ENCODE measurements around the gene C16orf96.

C16orf96 gene

DNA sequence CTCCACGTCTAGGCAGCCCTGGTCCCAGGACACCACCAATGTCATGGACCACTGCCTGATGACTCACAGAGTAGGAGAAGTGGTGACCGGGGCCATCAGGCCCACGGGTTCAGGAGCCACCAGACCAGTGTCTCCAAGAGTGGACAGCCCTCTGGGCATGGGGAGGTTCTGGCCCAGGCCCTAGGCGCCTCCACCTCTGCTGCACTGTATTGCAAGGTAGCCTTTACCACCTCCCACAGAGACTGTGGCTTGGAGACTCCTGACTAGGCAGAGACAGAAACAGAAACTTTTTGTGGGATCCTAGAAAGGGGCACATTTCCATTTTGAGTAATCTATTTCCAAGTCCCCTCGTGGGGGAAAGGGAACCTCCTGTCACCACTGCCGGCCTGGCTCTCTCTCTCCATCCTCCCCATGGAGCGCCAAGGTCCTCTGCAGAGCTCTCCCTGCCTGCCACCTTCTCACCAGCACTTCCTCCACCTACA lies 20.5 kb upstream of the C16orf96 start:
- Mint-ChIP-seq H3K27ac (no peak overlapping the region), H3K27me3 (peaks cover 2% of the 10 kb centered on the region), H3K4me3 (no peak overlapping the region), H3K4me1 (peaks cover 29% of the 10 kb centered on the region), H3K9me3 (peaks cover 4% of the 10 kb centered on the region), H3K36me3 (peaks cover 18% of the 10 kb centered on the region)
- ATAC-seq (ENCODE audit: low read depth), result no peak
- no peak for DNase-seq (ENCODE audit: low spot score in 2 of 2)

DNA sequence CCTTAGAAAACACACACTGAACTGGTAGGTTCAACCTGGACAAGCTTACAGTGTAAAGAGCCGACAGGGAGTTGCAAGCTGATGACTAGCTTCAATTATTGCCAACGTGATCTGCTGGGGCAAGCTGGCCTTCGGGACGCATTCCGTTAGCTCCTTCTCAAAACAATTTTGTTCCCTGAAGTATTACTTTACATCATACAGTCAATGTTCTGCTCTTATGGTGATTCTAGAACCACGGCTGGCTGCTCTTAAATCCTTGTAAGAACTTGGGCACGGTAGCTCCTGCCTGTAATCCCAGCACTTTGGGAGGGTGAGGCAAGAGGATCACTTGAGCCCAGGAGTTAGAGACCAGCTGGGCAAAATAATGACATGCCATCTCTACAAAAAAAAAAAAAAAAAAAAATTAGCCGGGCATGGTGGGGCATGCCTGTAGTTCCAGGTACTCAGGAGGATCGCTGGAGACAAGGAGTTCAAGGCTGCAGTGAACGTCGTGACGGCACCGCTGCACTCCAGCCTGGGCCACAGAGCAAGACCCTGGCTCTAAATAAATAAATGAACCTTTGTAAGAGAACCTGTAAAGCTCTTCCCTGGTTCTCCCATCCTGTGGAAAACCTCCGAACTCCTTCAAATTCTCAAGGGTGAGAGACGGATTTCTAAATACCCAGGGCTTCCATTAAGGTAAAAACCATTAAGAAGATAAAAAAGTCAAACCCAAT lies 19.6 kb upstream of the C16orf96 start:
- no peak for DNase-seq (ENCODE audit: low spot score in 2 of 2)
- Mint-ChIP-seq H3K27me3 (peaks cover 2% of the 10 kb centered on the region), H3K36me3 (peaks cover 17% of the 10 kb centered on the region), H3K27ac (peak overlapping the region; percentile 30), H3K9me3 (peaks cover 4% of the 10 kb centered on the region), H3K4me1 (peaks cover 29% of the 10 kb centered on the region), H3K4me3 (peak overlapping the region; percentile 72)
- ATAC-seq (ENCODE audit: low read depth), result no peak

DNA sequence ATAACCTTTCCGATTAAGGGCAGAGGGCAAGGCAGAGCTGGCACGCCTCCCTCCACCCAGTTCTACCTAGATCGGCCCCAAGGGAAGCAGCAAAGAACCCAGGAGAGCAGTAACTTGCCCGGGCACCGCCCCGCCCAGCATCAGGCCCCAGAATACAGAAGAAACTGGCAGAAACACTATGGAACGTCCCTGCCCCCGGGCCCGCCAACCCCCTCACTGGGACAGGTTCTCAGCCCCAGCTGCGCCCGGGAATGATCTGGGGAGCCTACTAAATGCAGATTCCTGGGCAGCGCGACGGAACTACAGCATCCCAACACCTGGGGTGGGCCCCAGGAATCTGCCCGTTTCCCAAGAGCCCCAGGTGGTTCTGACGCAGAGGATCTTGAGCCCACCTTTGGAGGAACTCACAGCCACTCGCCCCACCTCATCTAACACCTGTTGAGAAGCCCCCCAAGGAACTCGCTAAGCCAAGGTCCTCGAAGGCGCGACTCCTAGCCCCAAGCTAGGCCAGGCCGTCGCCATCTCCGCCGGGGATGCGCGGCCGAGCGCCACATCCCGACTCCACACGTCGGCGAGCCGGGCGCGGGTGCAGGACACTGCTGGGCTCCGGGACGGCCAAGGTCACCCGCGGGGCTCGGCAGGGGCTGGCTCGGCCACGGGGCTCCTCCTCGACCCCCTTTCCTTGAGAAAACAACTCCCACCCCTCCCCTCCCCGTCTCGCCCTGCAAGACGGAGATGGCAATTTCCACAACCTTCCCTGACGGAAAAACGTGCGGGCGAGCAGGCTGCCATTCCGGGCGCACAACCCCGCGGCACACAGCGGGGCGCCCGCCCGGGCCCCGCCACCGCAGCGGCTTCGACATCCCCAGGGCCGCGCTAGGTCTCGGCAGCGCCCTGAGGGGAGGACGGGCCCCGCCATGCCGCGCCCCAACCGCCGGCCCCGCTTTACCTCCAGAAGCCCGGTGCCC lies 18.5 kb upstream of the C16orf96 start:
- H3K9me3 Mint-ChIP-seq, result peaks cover 4% of the 10 kb centered on the region
- DNase-seq (ENCODE audit: low spot score in 2 of 2) (no peak), ATAC-seq (ENCODE audit: low read depth) (peak; percentile 42)
- peaks cover 12% of the 10 kb centered on the region for H3K36me3 Mint-ChIP-seq
- H3K4me1 Mint-ChIP-seq, result peaks cover 25% of the 10 kb centered on the region
- peak overlapping the region; percentile 72 for H3K4me3 Mint-ChIP-seq
- peak overlapping the region; percentile 30 for H3K27ac Mint-ChIP-seq
- peaks cover 2% of the 10 kb centered on the region for H3K27me3 Mint-ChIP-seq

DNA sequence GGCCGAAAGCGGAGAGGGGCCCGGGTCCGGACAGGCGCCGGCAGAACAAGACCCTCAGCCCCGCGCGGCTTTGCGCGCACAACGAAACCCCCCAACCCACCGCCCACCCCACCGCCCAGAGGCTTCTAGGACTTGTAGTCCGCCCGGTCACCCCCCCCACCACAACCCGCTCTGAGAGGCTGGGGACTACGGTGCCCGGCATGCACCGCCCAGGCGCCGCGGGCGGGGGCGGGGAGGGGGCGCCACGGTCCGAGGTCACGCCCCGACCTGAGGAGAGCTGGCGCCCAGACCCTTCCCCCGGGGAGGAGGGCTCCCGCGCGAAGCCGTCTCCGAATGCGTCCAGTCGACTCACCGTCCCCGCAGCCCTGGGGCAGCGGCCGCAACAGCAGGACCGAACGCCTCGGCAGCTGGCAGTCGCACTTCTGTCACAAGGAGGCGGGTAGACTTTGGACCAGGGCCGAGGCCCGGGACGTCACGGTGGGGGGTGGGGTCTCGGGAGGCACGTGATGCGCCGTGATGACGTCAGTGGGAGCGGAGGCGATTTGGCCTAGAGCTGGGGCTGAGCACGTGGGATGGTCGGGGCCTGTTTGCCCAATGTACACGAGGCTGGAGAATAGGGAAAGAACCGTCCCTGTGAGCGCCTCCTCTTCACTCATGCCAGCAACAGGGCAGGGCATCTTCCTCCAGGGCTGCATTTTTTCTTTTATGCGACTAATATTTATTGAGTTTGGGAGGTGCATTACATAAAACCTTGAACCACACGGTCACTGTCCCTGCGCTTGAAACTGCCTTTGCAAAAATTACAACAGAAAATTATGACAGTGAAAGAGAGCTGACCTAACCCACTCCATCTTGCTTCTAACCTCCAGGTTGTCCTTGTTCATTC lies 17.5 kb upstream of the C16orf96 start, which contains the start of gene CDIP1:
Gene CDIP1, minus strand, starts transcription at position 424 of the 886 bp plus-strand sequence. CDS start 24,643 bp downstream, outside the sequence.
- H3K4me1 Mint-ChIP-seq, result peaks cover 22% of the 10 kb centered on the region
- ATAC-seq (ENCODE audit: low read depth) (peak; percentile 87), DNase-seq (ENCODE audit: low spot score in 2 of 2) (peak; percentile 92 to 94)
- peaks cover 12% of the 10 kb centered on the region for H3K36me3 Mint-ChIP-seq
- peaks cover 4% of the 10 kb centered on the region for H3K9me3 Mint-ChIP-seq
- H3K27me3 Mint-ChIP-seq, result peaks cover 2% of the 10 kb centered on the region
- peak within 1 kb of the TSS; percentile 72 for H3K4me3 Mint-ChIP-seq
- peak within 1 kb of the TSS; percentile 69 for H3K27ac Mint-ChIP-seq

DNA sequence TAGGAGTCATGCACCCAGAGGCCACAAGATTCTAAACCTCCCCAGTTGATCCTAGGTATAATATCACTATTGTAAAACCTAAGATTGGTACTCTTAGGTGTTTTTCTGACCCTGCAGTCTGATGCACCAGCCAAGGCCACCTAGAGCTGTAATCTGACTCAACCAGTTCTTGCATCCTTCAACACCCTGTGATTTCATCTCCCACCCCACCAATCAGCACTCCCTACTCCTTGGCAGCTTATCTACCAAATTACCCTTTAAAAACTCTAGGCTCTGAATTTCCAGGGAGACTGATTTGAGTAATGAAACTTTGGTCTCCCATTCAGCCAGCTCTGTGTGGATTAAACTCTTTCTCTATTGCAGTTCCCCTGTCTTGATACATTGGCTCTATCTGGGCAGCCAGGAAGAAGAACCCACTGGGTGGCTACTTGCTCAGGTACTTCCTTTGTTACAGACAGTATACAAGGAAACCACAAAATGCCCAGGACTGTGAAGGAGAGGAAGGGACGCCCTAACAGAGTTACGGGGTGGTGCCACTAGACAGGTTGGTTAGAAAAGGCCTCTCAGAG lies 16.3 kb upstream of the C16orf96 start:
- no peak for DNase-seq (ENCODE audit: low spot score in 2 of 2)
- H3K27ac Mint-ChIP-seq, result peak overlapping the region; percentile 67
- peaks cover 4% of the 10 kb centered on the region for H3K9me3 Mint-ChIP-seq
- no peak overlapping the region for H3K4me3 Mint-ChIP-seq
- no peak for ATAC-seq (ENCODE audit: low read depth)
- H3K36me3 Mint-ChIP-seq, result peaks cover 8% of the 10 kb centered on the region
- H3K27me3 Mint-ChIP-seq, result peaks cover 2% of the 10 kb centered on the region
- peaks cover 19% of the 10 kb centered on the region for H3K4me1 Mint-ChIP-seq

DNA sequence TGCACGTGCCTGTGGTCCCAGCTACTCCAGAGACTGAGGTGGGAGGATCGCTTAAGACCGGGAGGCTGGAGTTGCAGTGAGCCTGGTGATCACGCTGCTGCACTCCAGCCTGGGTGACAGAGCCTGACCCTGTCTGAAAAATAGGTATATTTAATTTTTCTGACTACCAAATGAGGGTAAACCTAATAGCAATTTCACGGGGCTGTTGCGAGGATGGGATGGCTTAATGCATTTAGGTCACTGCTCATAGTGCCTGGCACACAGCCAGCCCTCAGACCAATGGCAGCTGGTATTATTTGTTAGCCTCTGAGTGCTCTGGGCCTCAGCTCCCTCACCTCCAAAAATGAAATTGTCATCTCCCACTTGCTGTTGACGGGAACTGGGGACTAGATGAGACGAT lies 11.7 kb upstream of the C16orf96 start:
- H3K27me3 Mint-ChIP-seq, result peaks cover 2% of the 10 kb centered on the region
- H3K27ac Mint-ChIP-seq, result no peak overlapping the region
- ATAC-seq (ENCODE audit: low read depth), result no peak
- DNase-seq (ENCODE audit: low spot score in 2 of 2), result no peak
- peaks cover 4% of the 10 kb centered on the region for H3K36me3 Mint-ChIP-seq
- peaks cover 4% of the 10 kb centered on the region for H3K9me3 Mint-ChIP-seq
- peaks cover 7% of the 10 kb centered on the region for H3K4me1 Mint-ChIP-seq
- no peak overlapping the region for H3K4me3 Mint-ChIP-seq

DNA sequence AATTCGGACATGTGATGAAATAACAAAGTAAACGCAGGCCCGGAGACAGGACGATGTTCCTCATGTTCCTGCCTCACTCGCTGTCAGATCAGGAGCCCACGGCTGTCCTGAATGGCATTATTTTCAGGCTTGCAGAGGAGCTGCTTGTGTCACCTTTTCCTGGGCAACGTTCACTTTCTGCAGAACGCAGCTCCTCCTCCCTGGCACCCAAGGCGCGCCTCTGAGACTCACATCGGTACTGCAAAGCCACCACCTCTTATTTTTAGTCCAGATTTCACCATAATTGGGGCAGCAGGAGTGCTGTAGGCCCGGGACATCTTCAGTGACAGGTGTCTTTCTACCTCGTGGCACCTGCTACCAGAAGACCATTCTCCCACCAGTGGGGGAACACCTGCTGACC lies 8.0 kb upstream of the C16orf96 start:
- H3K27me3 Mint-ChIP-seq, result no peaks in the 10 kb centered on the region
- no peaks in the 10 kb centered on the region for H3K36me3 Mint-ChIP-seq
- DNase-seq (ENCODE audit: low spot score in 2 of 2) (no peak), ATAC-seq (ENCODE audit: low read depth) (no peak)
- peaks cover 9% of the 10 kb centered on the region for H3K4me1 Mint-ChIP-seq
- no peaks in the 10 kb centered on the region for H3K9me3 Mint-ChIP-seq
- no peak overlapping the region for H3K4me3 Mint-ChIP-seq
- no peak overlapping the region for H3K27ac Mint-ChIP-seq

DNA sequence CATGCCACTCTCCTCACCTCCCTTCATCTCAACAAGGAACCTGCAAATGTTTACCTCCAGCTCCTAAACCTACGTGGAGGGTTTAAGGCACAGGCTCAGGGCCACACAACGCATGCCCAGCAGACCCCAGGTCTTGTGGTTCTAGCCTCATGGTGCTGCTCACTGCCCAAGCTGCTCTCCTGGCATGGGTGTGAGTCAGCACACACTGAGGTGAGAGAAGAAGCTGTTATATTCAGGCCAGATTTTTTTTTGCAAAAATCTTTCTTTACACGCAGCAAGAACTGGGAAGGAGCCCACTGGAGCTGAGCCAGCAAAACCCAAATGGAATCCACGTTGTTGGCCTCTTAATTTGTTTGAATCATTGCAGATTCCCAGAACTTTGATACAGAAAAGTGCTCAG lies 5.5 kb upstream of the C16orf96 start:
- Mint-ChIP-seq H3K4me3 (no peak overlapping the region), H3K4me1 (peaks cover 2% of the 10 kb centered on the region), H3K27me3 (peaks cover 2% of the 10 kb centered on the region), H3K9me3 (no peaks in the 10 kb centered on the region), H3K27ac (no peak overlapping the region), H3K36me3 (no peaks in the 10 kb centered on the region)
- DNase-seq (ENCODE audit: low spot score in 2 of 2) (no peak), ATAC-seq (ENCODE audit: low read depth) (no peak)

DNA sequence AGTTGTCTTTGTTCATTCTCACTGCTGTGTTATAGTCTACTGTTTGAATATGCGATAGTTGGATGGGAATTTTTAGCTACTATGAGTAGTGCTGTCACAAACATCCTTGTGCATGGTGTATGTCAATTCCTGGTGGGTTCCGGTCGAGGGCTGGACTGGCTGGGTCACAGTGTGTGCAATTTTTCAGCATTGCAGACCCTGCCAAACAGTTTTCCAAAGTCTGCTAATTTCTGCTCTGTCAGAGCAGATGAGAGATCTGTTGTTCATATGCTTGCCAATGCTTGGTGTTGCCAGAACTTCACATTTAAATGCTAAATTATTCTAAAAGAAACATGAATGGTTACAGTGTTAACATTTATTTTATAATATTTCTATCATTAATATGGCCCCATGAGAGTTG lies 3.6 kb upstream of the C16orf96 start:
- Mint-ChIP-seq H3K9me3 (no peaks in the 10 kb centered on the region), H3K27ac (no peak overlapping the region), H3K36me3 (no peaks in the 10 kb centered on the region), H3K27me3 (peaks cover 3% of the 10 kb centered on the region), H3K4me1 (peaks cover 2% of the 10 kb centered on the region), H3K4me3 (no peak overlapping the region)
- DNase-seq (ENCODE audit: low spot score in 2 of 2) (no peak), ATAC-seq (ENCODE audit: low read depth) (no peak)

DNA sequence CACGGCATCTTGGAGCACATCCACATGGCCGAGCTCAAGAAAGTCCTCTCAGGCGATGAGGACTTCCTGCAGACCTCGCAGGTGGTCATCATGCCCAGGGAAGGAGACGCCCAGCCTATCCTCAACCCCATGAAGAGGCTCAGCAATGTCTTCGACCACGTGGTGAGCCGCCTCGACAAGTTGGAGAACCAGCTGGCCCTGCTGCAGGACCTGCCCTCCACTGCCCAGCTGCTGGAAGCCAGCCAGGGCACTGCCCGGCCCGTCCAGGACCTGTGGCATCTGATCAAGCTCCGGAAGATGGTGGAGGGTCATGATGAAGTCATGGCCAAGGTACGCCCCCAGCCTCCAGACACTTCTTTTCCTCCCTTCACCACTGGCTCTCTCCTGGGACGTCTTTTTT lies 440 bp downstream of the C16orf96 start:
- no peak overlapping the region for H3K4me3 Mint-ChIP-seq
- no peaks in the 10 kb centered on the region for H3K36me3 Mint-ChIP-seq
- no peaks in the 10 kb centered on the region for H3K9me3 Mint-ChIP-seq
- peaks cover 3% of the 10 kb centered on the region for H3K27me3 Mint-ChIP-seq
- ATAC-seq (ENCODE audit: low read depth) (no peak), DNase-seq (ENCODE audit: low spot score in 2 of 2) (no peak)
- no peaks in the 10 kb centered on the region for H3K4me1 Mint-ChIP-seq
- no peak overlapping the region for H3K27ac Mint-ChIP-seq

DNA sequence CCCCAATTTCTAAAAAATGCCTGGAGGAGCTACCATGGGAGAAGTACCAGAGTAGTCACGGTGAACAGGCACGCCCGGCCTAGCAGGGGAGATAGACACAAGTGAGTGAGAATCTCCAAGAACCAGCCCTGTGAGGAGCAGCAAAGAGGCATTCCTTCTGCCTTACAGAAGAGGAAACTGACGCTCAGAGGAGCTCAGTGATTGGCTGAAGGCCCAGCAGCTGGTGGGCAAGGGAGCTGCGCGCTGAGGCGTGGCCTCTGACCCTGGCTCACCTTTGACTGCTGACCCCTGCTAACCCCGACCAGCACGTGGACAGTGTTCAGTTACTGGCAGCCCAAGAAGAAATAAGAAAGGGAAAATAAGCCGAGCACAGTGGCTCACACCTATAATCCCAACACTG lies 1.8 kb downstream of the C16orf96 start:
- Mint-ChIP-seq H3K4me1 (no peaks in the 10 kb centered on the region), H3K4me3 (no peak overlapping the region), H3K9me3 (no peaks in the 10 kb centered on the region), H3K27ac (no peak overlapping the region), H3K27me3 (peaks cover 3% of the 10 kb centered on the region), H3K36me3 (no peaks in the 10 kb centered on the region)
- ATAC-seq (ENCODE audit: low read depth) (no peak), DNase-seq (ENCODE audit: low spot score in 2 of 2) (no peak)

DNA sequence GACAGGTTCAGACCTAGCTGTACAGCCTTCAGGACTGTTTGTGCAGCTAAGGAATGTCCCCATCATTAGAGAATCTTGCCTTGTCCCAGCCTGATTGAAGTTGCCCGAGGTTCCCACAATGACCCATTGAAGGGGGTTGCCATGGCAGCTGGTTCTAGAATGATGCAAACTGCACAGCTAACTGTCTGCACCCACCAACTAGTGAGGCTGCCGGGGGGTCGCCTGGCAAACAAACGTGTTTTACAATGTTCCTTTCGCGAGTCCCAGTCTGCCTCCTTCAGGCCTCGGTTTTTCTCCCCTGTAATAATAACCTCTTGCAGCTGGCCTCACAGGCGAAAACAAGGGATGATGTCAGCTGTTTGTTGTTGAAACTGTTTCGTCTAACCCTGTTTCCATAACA lies 5.5 kb downstream of the C16orf96 start:
- no peaks in the 10 kb centered on the region for H3K36me3 Mint-ChIP-seq
- DNase-seq (ENCODE audit: low spot score in 2 of 2) (no peak), ATAC-seq (ENCODE audit: low read depth) (no peak)
- H3K27ac Mint-ChIP-seq, result no peak overlapping the region
- H3K9me3 Mint-ChIP-seq, result no peaks in the 10 kb centered on the region
- no peak overlapping the region for H3K4me3 Mint-ChIP-seq
- peaks cover 2% of the 10 kb centered on the region for H3K27me3 Mint-ChIP-seq
- no peaks in the 10 kb centered on the region for H3K4me1 Mint-ChIP-seq

DNA sequence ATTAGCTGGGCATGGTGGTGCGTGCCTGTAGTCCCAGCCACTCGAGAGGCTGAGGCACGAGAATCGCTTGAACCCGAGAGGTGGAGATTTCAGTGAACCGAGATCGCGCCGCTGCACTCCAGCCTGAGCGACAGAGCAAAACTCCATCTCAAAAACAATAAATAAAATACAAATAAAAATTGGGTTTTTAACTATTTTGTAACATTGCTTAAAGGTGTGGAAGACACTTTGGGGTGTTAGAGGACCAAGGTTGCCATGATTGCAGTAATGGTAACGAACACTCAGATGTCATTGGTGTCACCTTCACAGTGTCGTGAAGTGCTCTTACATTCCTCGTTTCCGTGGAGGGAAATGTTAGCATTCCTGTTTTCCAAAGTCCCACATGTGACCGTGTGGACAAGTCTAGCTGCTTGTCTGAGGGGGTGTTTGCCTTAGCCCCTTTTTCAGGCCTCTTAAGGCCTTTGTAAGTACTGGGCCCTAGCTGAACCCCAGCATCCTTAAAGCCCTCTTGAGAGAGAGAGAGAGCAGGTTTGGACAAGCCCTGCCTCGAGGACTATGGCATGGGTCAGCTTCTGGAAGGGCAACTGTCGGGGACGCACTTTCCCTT lies 8.6 kb downstream of the C16orf96 start:
- Mint-ChIP-seq H3K27me3 (no peaks in the 10 kb centered on the region), H3K9me3 (no peaks in the 10 kb centered on the region), H3K4me3 (no peak overlapping the region), H3K27ac (no peak overlapping the region), H3K4me1 (no peaks in the 10 kb centered on the region), H3K36me3 (no peaks in the 10 kb centered on the region)
- no peak for ATAC-seq (ENCODE audit: low read depth)
- no peak for DNase-seq (ENCODE audit: low spot score in 2 of 2)

All from memory B cell (primary cell).